Measurements from ENCODE around the gene TECR. TPM values are rescaled to one million over a fixed set of nuclear protein-coding genes. Genes with fewer than 3 reads are reported as not detected.
A peak's percentile ranks its signal among the peaks of the same experiment; 100 is the strongest.
"Not testable (repeated sequence)": the region's sequence is repeated elsewhere in the genome, so short reads cannot be mapped to it uniquely, and the experiment has no call there.

Gene TECR
- total RNA-seq, 2 donors from 2014 or later: 85.7 to 108 TPM

DNA sequence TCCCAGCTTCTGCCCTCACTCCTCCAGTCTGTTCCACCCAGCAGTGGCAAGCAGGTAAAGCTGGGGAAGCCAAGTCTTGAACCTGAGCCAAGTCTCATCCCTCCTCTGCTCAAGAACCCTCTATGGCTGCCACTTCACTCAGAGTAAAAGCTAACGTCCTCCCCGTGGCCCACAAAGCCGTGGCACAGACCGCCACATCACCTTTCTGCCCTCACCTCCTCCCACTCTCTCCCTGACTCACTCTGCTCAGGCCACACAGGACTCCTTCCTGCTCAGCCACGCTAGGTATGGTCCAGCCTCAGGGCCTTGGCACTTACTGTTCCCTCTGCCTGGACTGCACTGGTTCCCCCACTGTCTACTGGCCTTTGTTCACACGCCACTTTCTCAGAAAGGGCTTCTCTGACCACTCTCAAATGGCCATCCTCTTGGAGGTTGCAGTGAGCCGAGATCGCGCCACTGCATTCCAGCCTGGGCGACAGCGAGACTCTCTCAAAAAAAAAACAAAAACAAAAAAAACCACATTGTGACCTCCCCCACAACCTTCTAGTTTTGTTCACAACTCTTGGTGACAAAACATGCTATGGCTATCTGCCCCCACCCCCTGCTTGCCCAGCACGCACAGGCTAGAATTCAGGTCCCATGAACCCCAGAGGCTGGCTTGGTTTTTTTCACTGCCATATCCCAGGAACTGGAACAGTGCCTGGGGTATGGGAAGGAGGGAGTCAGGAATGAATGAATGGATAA lies 26.7 kb downstream of the TECR start:
- no peak for DNase-seq
- intact Hi-C loops (cut with DNase I): no loop called here
- ATAC-seq: no peak

DNA sequence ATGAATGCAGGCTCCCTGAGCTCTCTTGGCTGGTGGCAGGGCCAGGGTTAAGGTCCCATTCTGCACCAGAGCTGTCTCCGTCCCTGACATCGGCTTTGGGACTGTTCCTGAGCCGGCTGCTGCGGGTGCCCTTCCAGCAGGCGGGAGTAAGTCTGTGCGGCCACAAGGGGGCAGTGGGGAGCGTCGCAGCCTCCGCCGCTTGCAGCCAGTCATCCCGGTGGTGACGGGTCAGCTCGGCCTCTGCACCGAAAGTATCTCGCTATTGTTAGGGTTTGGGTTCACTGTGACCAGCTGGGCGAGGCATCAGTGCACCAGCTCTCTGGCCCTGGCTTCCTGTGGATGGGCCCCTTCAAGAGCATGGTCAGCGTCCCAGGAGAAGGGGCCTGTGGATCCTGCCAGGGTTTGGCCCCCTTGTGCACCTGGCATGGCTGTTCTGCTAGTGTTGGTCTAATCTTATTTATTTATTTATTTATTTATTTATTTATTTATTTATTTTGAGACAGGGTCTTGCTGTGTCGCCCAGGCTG lies 27.3 kb downstream of the TECR start:
- peak; percentile 59 to 75 for ATAC-seq
- DNase-seq: peak; percentile 80
- intact Hi-C loops (cut with DNase I): no loop called here

DNA sequence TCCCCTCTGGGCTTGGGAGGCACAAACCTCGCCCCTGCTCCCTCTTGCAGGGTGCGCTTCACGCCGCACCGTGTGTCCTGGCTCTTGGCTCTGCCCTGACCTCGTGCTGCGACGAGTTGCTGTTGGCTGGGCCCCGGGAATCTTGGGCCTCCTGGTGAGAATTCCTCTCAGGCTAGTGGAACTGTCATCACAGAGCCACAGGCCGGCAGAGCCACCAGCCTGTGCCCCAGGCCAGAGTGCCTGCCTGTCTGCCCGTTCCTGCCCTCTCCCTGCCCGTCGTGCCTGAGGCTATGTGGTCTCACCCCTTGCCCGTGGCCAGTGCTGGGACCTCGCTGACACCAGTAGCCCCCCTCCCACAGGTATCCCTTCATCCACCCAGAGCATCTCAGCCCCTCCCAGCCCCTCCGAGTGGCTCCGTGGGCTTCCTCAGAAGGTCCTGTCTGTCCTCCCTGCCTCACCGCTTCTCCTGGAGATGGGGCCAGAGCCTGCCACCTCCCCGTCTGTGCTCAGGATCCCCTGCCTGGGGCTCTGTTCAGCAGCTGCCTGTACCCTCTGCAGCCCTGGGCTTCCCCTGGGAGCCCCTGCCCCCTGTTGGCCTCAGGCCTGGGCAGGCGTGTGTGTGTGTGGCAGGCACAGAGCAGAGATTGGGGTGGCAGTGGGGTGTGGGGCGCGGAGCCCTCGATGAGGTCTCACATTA lies 29.1 kb downstream of the TECR start:
- DNase-seq (no peak), ATAC-seq (no peak)
- intact Hi-C loops (cut with DNase I): no loop called here

DNA sequence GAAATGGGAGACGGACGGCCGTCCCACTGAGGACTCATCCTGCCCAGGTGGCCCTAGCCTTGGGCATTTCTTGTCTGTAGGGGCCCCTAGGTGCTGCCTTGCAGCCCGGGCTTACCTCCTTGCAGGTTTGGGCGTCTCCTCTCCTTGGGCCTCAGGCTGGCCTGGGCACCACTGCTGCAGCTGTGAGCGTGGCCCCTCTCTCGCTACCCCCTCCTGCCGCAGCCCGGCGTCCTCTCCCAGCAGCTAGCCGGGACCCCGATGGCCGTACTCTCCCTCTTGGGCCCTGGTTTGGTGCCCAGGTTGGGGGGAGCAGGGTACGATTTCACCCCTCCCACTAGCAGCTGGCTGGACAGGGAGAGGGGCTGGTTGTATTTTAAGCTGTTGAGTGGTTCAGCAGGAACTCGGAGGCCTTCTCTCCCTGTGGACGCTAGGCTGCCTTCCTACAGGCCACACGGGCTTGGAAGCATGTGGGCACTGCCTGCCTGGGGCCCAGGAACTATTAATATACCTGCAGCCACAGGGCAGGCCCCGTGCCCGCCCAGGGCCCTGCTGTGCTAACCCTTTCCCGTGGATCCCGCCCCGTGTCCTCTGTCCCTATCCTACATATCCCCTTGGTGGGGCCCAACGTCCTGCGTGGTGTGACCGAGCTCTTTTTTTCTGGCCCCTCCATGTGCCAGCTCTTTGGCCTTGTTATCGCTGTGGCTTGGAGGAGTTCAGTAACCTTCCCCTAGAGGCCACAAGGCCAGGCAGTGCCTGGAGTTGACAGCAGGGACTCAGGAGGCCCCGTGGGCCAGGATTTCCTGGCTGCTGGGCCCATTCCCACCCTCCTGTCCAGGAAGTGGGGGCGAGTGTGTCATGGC lies 30.8 kb downstream of the TECR start:
- intact Hi-C loops (cut with DNase I): no loop called here
- ATAC-seq (peak; percentile 19 to 48), DNase-seq (peak; percentile 51)

DNA sequence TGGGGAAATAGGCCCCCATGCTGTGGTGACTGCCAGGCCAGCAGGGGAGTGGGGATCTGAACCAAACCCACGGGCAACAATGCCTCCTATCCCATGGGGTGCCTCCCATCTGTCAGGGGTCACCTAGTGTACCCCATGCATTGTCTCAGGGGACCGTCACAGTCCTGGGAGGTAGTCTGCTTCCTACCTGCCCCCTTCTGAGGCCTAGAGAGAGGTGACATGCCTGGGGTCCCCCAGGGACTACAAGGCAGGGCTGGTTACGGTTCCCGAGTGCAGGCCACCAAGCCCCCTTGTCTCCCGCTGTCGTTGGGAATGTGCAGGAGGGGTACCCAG lies 31.3 kb downstream of the TECR start:
- no peak for DNase-seq
- no peak for ATAC-seq

DNA sequence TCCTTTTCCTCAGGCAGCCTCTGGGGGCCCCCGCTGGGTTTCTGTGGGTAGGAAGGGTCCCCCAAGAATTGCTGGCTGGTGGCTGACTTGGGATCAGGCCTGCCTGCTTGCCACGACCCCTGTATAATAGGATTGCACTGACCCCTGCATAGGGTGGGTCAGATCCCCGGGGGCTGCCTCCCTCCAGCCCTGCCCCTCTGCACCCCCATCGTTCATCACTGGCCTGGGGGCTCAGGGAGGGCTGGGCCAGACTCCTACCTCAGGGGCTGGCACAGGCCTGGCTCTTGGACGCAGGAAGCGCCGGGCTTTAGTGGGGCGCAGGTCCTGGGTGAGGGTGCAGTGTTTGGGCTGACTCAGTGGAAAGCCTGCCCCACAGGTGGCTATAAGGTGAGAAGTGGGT lies 31.9 kb downstream of the TECR start:
- intact Hi-C loops (cut with DNase I): no loop called here
- ATAC-seq: no peak
- no peak for DNase-seq

More for the DNA sequence above, 31.3 kb downstream of the TECR start:
- intact Hi-C loops (cut with DNase I): no loop called here

DNA sequence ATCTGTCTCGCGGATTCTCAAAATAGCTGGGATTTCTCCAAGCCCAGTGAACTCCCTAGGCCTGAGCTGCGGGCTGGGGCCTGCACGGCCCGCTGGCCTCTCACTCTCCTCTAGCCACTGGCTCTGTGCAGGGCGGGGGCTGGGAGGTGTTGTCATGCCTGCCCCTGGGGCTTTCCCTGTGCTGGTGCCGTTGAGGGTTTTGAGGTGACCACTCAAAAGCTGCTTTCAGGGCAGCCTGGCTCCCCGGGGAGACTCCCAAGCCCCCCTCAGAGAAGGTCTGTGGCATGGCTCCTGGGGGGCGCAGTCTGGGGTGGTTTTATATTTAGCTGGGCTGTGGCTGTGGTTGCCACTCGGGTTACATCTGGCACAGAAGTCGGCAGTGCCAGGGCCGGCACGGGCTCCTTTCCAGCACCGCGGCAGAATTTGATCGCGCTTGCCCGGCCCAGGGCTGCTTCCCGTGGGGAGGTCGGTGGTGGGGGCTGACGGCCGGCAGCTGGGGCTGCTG lies 32.5 kb downstream of the TECR start:
- no peak for DNase-seq
- intact Hi-C loops (cut with DNase I): no loop called here
- peak; percentile 42 to 62 for ATAC-seq

DNA sequence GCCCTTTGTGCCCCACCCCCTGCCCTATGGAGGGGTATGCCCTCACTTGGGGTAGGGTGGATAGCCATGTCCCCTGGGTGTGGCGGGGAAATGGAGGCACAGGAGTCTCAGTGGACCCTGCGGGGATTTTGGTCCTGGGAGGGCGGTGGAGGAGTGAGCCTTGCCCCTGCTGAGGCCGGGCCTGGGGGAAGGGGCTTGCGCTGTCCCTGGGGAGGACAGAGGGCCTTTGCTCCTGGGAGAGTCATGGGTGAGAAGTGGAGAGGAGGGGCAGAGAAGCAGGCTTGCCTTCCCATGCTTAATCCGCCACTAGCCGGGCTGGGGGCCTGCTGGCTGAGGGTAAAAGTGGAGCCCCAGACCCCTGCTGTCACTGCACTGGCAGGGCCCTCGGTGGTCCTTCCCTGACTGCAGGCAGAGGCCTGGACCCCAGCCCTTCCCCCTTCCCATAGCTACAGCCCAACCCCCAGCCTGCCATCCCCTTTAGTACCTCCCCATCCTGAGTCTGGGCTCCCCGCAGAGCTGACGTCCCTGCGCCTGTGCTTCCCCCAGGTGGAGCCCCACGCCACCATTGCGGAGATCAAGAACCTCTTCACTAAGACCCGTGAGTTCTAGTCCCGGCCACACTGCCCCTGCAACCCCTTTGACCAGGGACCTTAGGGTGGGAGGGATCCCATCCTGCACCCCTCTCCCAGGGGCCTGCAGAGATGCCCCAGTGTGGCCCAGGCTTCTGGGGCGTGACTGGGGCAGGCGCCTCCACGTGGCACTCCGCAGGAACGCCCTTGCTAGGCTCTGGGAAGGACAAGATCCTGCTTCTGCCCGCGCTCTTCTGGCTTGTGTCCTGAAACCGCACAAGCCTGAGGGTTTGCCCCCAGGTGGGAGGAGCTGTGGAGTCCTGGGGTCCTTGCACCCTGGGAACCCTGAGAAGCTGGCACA lies 33.5 kb downstream of the TECR start:
- no peak for DNase-seq
- peak in 1 of 2 donors; percentile 1 for ATAC-seq
- intact Hi-C loops (cut with DNase I): no loop called here

DNA sequence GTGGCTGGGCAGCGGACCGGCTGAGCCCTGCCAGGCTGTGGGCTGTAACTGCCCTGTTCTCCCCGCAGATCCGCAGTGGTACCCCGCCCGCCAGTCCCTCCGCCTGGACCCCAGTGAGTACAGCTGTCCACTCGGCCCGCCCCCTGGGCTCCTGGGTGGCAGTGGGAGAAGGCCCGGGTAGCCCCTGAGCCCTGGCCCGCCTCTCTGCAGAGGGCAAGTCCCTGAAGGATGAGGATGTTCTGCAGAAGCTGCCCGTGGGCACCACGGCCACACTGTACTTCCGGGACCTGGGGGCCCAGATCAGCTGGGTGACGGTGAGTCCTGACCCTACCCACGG lies 34.2 kb downstream of the TECR start:
- ATAC-seq: no peak
- no peak for DNase-seq
- intact Hi-C loops (cut with DNase I): no loop called here

DNA sequence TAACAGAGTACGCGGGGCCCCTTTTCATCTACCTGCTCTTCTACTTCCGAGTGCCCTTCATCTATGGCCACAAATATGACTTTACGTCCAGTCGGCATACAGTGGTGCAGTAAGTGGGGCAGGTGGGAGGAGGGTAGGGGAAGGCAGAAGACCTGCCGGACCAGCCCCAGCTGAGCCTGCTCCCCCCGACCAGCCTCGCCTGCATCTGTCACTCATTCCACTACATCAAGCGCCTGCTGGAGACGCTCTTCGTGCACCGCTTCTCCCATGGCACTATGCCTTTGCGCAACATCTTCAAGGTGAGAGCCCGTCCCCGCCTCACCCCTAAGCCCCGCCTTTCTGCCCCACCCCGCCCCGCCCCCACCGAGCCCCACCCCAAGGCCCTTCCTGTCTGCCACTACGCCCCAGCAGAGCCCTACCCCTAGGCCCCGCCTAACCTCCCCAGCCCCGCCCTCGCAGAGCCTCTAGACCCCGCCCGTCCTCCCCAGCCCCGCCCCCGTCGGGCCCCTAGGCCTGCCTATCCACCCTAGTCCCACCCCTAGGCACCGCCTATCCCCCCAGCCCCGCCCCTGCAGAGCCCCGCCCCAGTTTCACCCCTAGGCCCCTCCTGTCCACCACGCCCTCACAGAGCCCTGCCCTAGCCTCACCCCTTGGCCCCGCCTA lies 34.7 kb downstream of the TECR start:
- ATAC-seq (peak; percentile 13 to 31), DNase-seq (no peak)

DNA sequence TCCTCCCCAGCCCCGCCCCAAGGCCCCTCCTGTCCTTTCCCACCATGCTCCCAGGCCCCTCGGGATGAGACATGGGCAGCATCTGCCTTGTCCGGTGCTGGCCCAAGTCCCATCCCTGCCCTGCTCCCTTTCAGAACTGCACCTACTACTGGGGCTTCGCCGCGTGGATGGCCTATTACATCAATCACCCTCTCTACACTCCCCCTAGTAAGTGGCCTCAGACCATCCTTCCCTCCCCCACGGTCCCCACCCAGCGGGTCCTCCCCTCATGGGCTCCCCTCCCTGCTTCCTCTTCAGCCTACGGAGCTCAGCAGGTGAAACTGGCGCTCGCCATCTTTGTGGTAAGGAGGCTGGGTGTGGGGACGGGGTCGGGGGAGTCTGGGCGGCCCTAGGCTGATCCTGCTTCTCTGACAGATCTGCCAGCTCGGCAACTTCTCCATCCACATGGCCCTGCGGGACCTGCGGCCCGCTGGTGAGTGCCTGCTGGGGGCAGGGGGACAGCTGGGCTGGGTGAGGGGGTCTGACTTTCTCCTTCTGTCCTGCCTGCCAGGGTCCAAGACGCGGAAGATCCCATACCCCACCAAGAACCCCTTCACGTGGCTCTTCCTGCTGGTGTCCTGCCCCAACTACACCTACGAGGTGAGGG lies 35.4 kb downstream of the TECR start:
- ATAC-seq; DNase-seq; intact Hi-C loops (cut with DNase I): not testable (repeated sequence)

More for the DNA sequence above, 34.7 kb downstream of the TECR start:
- intact Hi-C loops (cut with DNase I): no loop called here

DNA sequence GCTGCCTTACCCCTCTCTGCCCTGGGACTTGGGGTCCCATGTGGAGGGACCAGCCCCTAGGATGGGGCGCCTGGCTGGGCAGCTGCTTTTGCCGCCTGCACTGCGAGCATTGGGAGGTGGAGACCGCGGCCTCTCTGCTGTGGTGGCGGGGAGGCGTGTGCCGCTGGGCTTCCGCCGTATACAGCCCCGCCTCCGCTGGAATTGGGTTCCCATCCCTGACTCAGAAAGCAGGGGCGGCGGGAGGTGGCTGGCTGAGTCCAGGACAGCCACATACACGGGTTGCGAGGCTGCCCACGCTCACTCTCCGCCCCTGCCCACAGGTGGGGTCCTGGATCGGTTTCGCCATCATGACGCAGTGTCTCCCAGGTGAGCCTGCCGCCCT lies 35.9 kb downstream of the TECR start:
- no peak for DNase-seq
- intact Hi-C loops (cut with DNase I): no loop called here
- ATAC-seq: no peak

DNA sequence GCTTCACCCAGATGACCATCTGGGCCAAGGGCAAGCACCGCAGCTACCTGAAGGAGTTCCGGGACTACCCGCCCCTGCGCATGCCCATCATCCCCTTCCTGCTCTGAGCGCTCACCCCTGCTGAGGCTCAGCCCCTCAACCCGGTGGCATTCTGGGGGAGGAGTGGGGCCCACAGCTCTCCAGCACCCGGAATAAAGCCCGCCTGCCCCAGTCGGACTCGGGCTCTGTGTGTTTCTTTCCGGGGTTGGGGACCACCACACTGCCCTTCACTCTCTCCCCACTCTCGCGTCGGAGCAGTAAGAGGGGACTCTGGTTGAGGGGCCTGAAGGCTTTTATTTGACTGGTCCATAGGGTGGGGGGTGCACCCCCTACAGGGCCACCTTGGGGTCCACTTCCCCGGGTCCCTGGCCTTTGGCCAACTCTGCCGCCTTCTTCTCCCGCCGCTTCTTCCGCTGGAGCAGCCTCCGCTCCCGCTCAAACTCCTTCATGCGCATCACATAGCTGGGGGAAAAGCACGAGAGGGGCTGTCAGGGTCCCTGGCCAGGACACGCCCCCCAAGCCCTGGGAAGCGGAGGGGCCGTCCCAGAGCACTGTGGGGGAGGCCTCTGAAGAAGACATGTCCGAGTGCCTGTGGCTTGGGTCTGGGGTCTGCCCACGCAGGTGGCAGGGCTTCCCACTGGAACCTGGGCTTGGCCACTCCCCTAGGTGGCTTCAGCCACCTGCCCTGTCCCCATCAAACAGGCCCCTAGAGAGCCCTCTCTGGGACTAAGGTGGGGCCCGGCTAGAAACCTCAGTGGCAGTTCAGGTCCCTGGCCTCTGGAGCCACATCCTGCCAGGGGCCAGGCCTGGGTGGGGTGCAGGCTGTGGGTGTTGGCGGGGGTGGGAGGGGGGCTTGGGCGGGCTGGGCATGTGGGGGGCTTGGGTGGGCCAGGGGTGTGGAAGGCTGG lies 36.6 kb downstream of the TECR start:
- ATAC-seq (no peak), DNase-seq (no peak)
- intact Hi-C loops (cut with DNase I): no loop called here

DNA sequence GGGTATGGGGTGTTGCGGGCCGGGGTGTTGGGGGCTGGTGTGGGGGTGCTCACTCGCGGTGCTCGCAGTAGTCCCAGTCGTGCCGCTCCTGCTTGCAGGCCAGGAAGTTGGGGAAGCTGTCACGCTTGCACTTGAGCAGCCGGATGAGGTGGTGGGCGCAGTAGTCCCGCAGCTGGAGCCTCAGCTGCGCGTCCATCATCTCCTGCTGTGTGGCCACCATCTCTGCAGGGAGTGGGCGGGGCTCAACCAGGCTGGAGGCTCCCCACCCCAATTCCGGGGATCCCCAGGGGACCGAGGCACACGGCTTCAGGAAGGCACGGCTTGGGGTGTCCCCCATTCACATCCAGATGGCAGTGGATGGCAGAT lies 37.3 kb downstream of the TECR start:
- no peak for ATAC-seq
- no peak for DNase-seq
- intact Hi-C loops (cut with DNase I): no loop called here

DNA sequence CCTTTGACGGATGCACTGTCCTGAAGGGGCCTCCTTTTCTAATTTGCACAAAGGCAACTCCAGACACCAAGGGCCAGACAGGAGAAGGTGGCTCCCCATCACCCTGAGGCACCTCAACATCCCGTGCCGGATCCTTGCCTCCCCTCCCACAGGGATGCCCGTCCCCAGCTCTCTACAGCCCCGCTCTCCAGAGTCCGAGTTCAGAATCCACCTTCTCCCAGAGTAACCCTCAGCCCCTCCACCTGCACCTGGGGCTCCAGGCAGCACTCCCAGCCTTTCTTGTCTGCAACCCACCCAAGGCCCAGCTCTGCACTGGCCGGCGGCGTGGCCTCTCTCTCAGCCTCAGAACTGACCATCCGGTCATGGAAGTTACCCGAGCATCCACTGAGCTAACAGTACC lies 37.7 kb downstream of the TECR start:
- intact Hi-C loops (cut with DNase I): no loop called here
- DNase-seq (no peak), ATAC-seq (no peak)

DNA sequence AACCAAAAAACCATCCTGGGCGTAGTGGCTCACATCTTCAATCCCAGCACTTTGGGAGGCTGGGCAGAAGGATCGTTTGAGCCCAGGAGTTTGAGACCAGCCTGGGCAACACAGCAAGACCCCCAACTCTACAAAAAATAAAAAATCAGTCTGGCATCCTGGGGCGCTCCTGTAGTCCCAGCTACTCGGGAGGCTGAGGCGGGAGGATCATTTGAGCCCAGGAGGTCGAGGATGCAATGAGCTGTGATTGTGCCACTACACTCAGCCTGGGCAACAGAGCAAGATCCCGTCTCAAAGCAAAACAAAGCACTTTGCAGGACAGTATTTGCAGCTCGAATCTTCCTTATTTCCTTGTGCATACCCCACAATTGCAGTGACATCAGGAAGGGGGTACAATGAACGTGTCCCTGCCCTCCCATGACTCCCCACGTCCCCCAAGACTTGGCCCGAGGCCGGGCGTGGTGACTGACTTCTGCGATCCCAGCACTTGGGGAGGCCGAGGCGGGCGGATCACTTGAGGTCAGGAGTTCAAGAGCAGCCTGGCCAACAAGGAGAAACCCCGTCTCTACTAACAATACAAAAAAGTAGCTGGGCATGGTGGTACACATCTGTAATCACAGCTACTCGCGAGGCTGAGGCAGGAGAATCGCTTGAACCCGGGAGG lies 41.6 kb downstream of the TECR start:
- intact Hi-C loops (cut with DNase I): loop anchor here in 1 of 2 donors (5.0 kb wide), 1 partner anchor 116 kb away; no protein-coding TSS in a partner anchor
- ATAC-seq (no peak), DNase-seq (no peak)
